Measurements from ENCODE around the gene MMD2. TPM values are rescaled to one million over a fixed set of nuclear protein-coding genes. Genes with fewer than 3 reads are reported as not detected.

MMD2 gene
- total and polyA plus RNA-seq, 2 of the 8 experiments (the other 6 are each of a cell fraction or from before 2014, with no cell fraction given) = 0.14 TPM; not detected in 1

DNA sequence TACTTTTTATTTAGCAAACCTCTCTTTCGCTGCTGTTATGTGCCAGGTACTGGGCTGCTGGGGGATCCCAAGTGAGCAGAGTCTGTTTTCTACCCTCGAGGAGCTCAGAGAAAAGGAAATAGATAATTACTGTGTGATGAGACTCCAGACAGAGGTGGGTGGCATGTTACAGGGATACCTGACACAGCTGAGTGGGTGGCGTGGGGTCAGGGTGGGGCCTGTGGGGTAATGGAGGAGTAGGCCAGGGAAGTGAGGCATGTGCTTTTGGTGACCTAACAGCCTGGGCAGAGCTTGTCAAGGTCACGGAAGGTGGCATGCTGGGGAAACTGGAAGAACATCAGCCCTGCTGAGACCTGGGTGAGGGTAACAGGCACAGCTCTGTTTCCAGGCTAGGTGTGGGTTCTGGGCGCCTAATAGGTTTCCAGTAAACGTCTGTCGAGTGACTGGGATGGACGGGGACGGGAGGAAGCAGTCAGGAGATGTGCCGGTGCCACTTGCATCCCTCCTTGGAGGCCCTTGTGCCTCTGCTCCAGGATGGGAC, 36.5 kb upstream of the MMD2 start:
- H2BK120ac ChIP-seq (replicated peaks; ENCODE audit: low read depth, low read length) = no peak overlapping the region
- no peaks in the 10 kb centered on the region for H3K4me1 ChIP-seq (replicated peaks in 1 of 4; ENCODE audit: control insufficient read depth in 3 of 4, insufficient read depth in 4 of 4, low read length in 3 of 4)
- no peaks in the 10 kb centered on the region for H3K79me2 ChIP-seq (ENCODE audit: control insufficient read depth in 1 of 2, insufficient read depth in 2 of 2, low read length in 2 of 2)
- no peak overlapping the region for H3K4me2 ChIP-seq (ENCODE audit: insufficient read depth in 1 of 2, low read depth in 2 of 2, low read length in 2 of 2)
- no peak overlapping the region for H3K4ac ChIP-seq (replicated peaks; ENCODE audit: insufficient read length, low read depth, low read length)
- no peak overlapping the region for H4K5ac ChIP-seq (ENCODE audit: insufficient read length, low read depth, low read length)
- H4K20me1 ChIP-seq (replicated peaks in 1 of 2; ENCODE audit: control insufficient read depth in 1 of 2, insufficient read depth in 2 of 2, low read length in 2 of 2) = peaks cover 0 to 3% of the 10 kb centered on the region in 2 experiments
- H3K4me3 ChIP-seq (ENCODE audit: extremely low read depth in 1 of 4, insufficient read depth in 2 of 4, low read depth in 3 of 4, low read length in 4 of 4) = no peak overlapping the region
- no peak overlapping the region for H2BK15ac ChIP-seq (ENCODE audit: low read length)
- H3K23me2 ChIP-seq (ENCODE audit: low read depth, low read length) = no peaks in the 10 kb centered on the region
- WGBS, 2 experiments (ENCODE audit: extremely low coverage in 1 of 2, insufficient coverage in 1 of 2, insufficient read length in 1 of 2, insufficient replicate concordance in 2 of 2, low coverage in 1 of 2, low lambda C conversion rate in 2 of 2, missing lambda C conversion rate in 1 of 2) = 92% methylated on average over 9 of the region's 10 CpGs; no CpG with 5 or more reads in 1 of the 2 experiments
- CTCF ChIA-PET (ENCODE audit: partially characterized antibody) = interaction anchor here (1.3 to 5.1 kb wide), 3 partner anchors 16 to 203 kb away, joined by 3 to 21 read pairs (median 4); no protein-coding TSS in a partner anchor
- no peak overlapping the region for H3K27ac ChIP-seq (ENCODE audit: low read depth, low read length)
- H2BK20ac ChIP-seq (ENCODE audit: low read length) = no peak overlapping the region
- peaks cover 0 to 31% (median 8%) of the 10 kb centered on the region in 4 experiments; a peak in 5 of 8 replicates for H3K36me3 ChIP-seq (ENCODE audit: control insufficient read depth in 2 of 4, insufficient read depth in 4 of 4, low read length in 3 of 4)
- TF ChIP-seq SIX5 (IDR thresholded peaks at IDR 0.05; ENCODE audit: low read depth, low read length) (no peak), JUN (IDR thresholded peaks at IDR 0.05; ENCODE audit: low read depth, low read length) (no peak), FOSL1 (IDR thresholded peaks at IDR 0.05; ENCODE audit: insufficient read depth, low read depth, low read length) (no peak), SP4 (IDR thresholded peaks at IDR 0.05; ENCODE audit: low read length) (no peak), TCF12 (IDR thresholded peaks at IDR 0.05; ENCODE audit: low read depth, low read length) (no peak)
- TF ChIP-seq, protein P1, sequence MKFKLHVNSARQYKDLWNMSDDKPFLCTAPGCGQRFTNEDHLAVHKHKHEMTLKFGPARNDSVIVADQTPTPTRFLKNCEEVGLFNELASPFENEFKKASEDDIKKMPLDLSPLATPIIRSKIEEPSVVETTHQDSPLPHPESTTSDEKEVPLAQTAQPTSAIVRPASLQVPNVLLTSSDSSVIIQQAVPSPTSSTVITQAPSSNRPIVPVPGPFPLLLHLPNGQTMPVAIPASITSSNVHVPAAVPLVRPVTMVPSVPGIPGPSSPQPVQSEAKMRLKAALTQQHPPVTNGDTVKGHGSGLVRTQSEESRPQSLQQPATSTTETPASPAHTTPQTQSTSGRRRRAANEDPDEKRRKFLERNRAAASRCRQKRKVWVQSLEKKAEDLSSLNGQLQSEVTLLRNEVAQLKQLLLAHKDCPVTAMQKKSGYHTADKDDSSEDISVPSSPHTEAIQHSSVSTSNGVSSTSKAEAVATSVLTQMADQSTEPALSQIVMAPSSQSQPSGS (IDR thresholded peaks at IDR 0.05; ENCODE audit: low read length) = no peak
- H4K8ac ChIP-seq (ENCODE audit: extremely low read depth, insufficient read depth, low read length) = no peak overlapping the region
- H3K9ac ChIP-seq (replicated peaks in 1 of 4; ENCODE audit: extremely low read depth in 1 of 4, low read depth in 3 of 4, low read length in 3 of 4) = no peak overlapping the region
- no peak overlapping the region for H2AK5ac ChIP-seq (ENCODE audit: low read depth, low read length)
- no peaks in the 10 kb centered on the region for H3K27me3 ChIP-seq (replicated peaks in 1 of 4; ENCODE audit: control insufficient read depth in 3 of 4, extremely low read depth in 1 of 4, insufficient read depth in 3 of 4, low read length in 3 of 4)
- no peak overlapping the region for H3K56ac ChIP-seq (replicated peaks; ENCODE audit: insufficient read length, low read depth, low read length)
- no peak overlapping the region for H3K23ac ChIP-seq (ENCODE audit: insufficient read length)
- FAIRE-seq (no peak), DNase-seq (ENCODE audit: low read depth in 1 of 2, low spot score in 2 of 2) (no peak)
- H4K91ac ChIP-seq (replicated peaks; ENCODE audit: insufficient read length, low read length) = no peak overlapping the region
- H3K18ac ChIP-seq (ENCODE audit: extremely low read depth, low read length) = no peak overlapping the region
- H2BK5ac ChIP-seq (ENCODE audit: low read depth, low read length) = no peak overlapping the region
- POLR2A ChIA-PET (ENCODE audit: partially characterized antibody) = interaction anchor here (0.6 kb wide), 1 partner anchor 62 kb away, joined by 4 read pairs; no protein-coding TSS in a partner anchor
- no peak overlapping the region for H2BK12ac ChIP-seq (ENCODE audit: low read depth, low read length)
- H3K79me1 ChIP-seq (ENCODE audit: low read depth, low read length) = no peaks in the 10 kb centered on the region; the same call in 1 of the 2 replicates
- H3K14ac ChIP-seq (ENCODE audit: insufficient read length) = no peak overlapping the region
- no peak overlapping the region for H2AFZ ChIP-seq (ENCODE audit: low read length)
- no peaks in the 10 kb centered on the region for H3K9me3 ChIP-seq (ENCODE audit: insufficient read depth in 2 of 2, low read depth in 1 of 2, low read length in 1 of 2)

Measured in H1 (cell line).